ENCODE results near the gene LEFTY1. TPM values are rescaled to one million over a fixed set of nuclear protein-coding genes. Genes with fewer than 3 reads are reported as not detected.

Gene LEFTY1
- total and polyA plus RNA-seq, 2 donors (not counting 3 experiments of a cell fraction or from before 2014, with no cell fraction given) = not detected

- H3K79me2 ChIP-seq (ENCODE audit: control insufficient read depth, insufficient read depth, low read length) = no peaks in the 10 kb centered on the region
- CTCF ChIA-PET = no interaction called here
- DNase-seq (ENCODE audit: low read depth, low spot score) = no peak
- no peaks in the 10 kb centered on the region for H4K20me1 ChIP-seq (replicated peaks; ENCODE audit: control insufficient read depth, extremely low read depth, insufficient read depth, low read length)
- H3K4me1 ChIP-seq (ENCODE audit: control insufficient read depth, extremely low read depth, insufficient read depth, low read length) = peaks cover under 1% of the 10 kb centered on the region
- no peak overlapping the region for H3K9ac ChIP-seq (replicated peaks; ENCODE audit: extremely low read depth, insufficient read depth, low read length)
- no peaks in the 10 kb centered on the region for H3K9me1 ChIP-seq (replicated peaks; ENCODE audit: control insufficient read depth, extremely low read depth, insufficient read depth, low read length)
- no peak overlapping the region for H2AFZ ChIP-seq (ENCODE audit: low read depth, low read length)
- H3K36me3 ChIP-seq (ENCODE audit: control insufficient read depth in 2 of 2, extremely low read depth in 1 of 2, insufficient read depth in 2 of 2, low read length in 2 of 2) = peaks cover 0 to 5% of the 10 kb centered on the region in 2 experiments
- H3K27ac ChIP-seq (ENCODE audit: insufficient read depth, low read depth, low read length) = no peak overlapping the region
- intact Hi-C loops (cut with micrococcal nuclease) (no loop called here), dilution Hi-C loops (cut with MboI; ENCODE audit: extremely low pct_ligation_motif_present, low sequenced_read_pairs) (no loop called here)
- POLR2A ChIA-PET = no interaction called here
- no peak overlapping the region for H3K4me3 ChIP-seq (replicated peaks in 1 of 3; ENCODE audit: insufficient read depth in 1 of 3, low read depth in 1 of 3, low read length in 3 of 3)
- BruUV-seq (replicated peaks) = no TSS peak
- no peaks in the 10 kb centered on the region for H3K27me3 ChIP-seq (ENCODE audit: control insufficient read depth in 2 of 2, insufficient read depth in 2 of 2, low read length in 2 of 2)
- no peak overlapping the region for H3K4me2 ChIP-seq (ENCODE audit: insufficient read depth, low read length)
- no peaks in the 10 kb centered on the region for H3K9me3 ChIP-seq (replicated peaks; ENCODE audit: control insufficient read depth, insufficient read depth, low read length)
- TF ChIP-seq MAX (IDR thresholded peaks at IDR 0.05; ENCODE audit: insufficient read depth, insufficient read length) (no peak), FOS (IDR thresholded peaks at IDR 0.05; ENCODE audit: borderline replicate concordance, insufficient read depth, low read length) (no peak), EZH2 (IDR thresholded peaks at IDR 0.05; ENCODE audit: borderline replicate concordance, low read depth, low read length, severe bottlenecking) (no peak), POLR2A (IDR thresholded peaks at IDR 0.05; ENCODE audit: low read depth, low read length) (no peak), MYC (IDR thresholded peaks at IDR 0.05; ENCODE audit: low read depth, low read length) (no peak), JUN (IDR thresholded peaks at IDR 0.05; ENCODE audit: borderline replicate concordance, insufficient read depth, insufficient read length, low read depth) (no peak), POLR2AphosphoS5 (IDR thresholded peaks at IDR 0.05; ENCODE audit: insufficient read depth, low read depth, low read length) (no peak), GATA2 (IDR thresholded peaks at IDR 0.05; ENCODE audit: insufficient read depth, insufficient read length, low read depth, low read length) (no peak)
- TF ChIP-seq, protein P1, sequence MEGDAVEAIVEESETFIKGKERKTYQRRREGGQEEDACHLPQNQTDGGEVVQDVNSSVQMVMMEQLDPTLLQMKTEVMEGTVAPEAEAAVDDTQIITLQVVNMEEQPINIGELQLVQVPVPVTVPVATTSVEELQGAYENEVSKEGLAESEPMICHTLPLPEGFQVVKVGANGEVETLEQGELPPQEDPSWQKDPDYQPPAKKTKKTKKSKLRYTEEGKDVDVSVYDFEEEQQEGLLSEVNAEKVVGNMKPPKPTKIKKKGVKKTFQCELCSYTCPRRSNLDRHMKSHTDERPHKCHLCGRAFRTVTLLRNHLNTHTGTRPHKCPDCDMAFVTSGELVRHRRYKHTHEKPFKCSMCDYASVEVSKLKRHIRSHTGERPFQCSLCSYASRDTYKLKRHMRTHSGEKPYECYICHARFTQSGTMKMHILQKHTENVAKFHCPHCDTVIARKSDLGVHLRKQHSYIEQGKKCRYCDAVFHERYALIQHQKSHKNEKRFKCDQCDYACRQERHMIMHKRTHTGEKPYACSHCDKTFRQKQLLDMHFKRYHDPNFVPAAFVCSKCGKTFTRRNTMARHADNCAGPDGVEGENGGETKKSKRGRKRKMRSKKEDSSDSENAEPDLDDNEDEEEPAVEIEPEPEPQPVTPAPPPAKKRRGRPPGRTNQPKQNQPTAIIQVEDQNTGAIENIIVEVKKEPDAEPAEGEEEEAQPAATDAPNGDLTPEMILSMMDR (IDR thresholded peaks at IDR 0.05; ENCODE audit: extremely low read depth in 1 of 2, insufficient read depth in 1 of 2, low read depth in 1 of 2, low read length in 2 of 2) = no peak
- FAIRE-seq = no peak
Measured at GRCh38 chr1:225875044-225875815, 13.7 kb downstream of the LEFTY1 start.
